ENCODE measurements around the gene STAM2.
"Not testable (repeated sequence)": the region's sequence is repeated elsewhere in the genome, so short reads cannot be mapped to it uniquely, and the experiment has no call there.

GRCh38 chr2:152186808-152187207, 11.2 kb upstream of the STAM2 start:
- not testable (repeated sequence) for TF ChIP-seq CTCF (IDR thresholded peaks at IDR 0.05; ENCODE audit: insufficient read depth, low read depth, low read length); EZH2 (IDR thresholded peaks at IDR 0.05; ENCODE audit: insufficient read depth, low read length)

Measured in astrocyte (in vitro differentiated cells and primary cell).